Measurements from ENCODE around the gene LONP1.

Gene LONP1

GRCh38 chr19:5655412-5655811, 64.5 kb downstream of the LONP1 start:
- in situ Hi-C loops (cut with HindIII; ENCODE audit: low sequenced_read_pairs): no loop called here

- in situ Hi-C loops (cut with HindIII; ENCODE audit: low sequenced_read_pairs): no loop called here
Measured at GRCh38 chr19:5654931-5655330, 65.0 kb downstream of the LONP1 start.

GRCh38 chr19:5652261-5652660, 67.7 kb downstream of the LONP1 start:
- in situ Hi-C loops (cut with HindIII; ENCODE audit: low sequenced_read_pairs): no loop called here

- in situ Hi-C loops (cut with HindIII; ENCODE audit: low sequenced_read_pairs): no loop called here
Measured at GRCh38 chr19:5651361-5651760, 68.6 kb downstream of the LONP1 start.

GRCh38 chr19:5648464-5648863, 71.5 kb downstream of the LONP1 start:
- in situ Hi-C loops (cut with HindIII; ENCODE audit: low sequenced_read_pairs): no loop called here

GRCh38 chr19:5646703-5647102, 73.2 kb downstream of the LONP1 start:
- in situ Hi-C loops (cut with HindIII; ENCODE audit: low sequenced_read_pairs): no loop called here

- in situ Hi-C loops (cut with HindIII; ENCODE audit: low sequenced_read_pairs): no loop called here
Measured at GRCh38 chr19:5645409-5645808, 74.5 kb downstream of the LONP1 start.

GRCh38 chr19:5644037-5644436, 75.9 kb downstream of the LONP1 start:
- in situ Hi-C loops (cut with HindIII; ENCODE audit: low sequenced_read_pairs): no loop called here

GRCh38 chr19:5643060-5643459, 76.9 kb downstream of the LONP1 start:
- in situ Hi-C loops (cut with HindIII; ENCODE audit: low sequenced_read_pairs): no loop called here

- in situ Hi-C loops (cut with HindIII; ENCODE audit: low sequenced_read_pairs): no loop called here
Measured at GRCh38 chr19:5642204-5642603, 77.7 kb downstream of the LONP1 start.

Data from DLD1 (cell line).